Thymus (tissue), 11 donors: ENCODE measurements around the gene CDKL1. TPM values are rescaled to one million over a fixed set of nuclear protein-coding genes. Genes with fewer than 3 reads are reported as not detected.

Experiments used
- DNase-seq, 9 donors: peaks; one replicate each; pipeline ENCODE4 v3.0.0-alpha.2; 2013; ENCODE audit warnings: low spot score in 9 of 9, low read depth in 6 of 9, missing footprints in 1 of 9
- H3K27ac ChIP-seq, 2 donors: one replicate each; pipeline ENCODE4 v1.5.1; 2013; ENCODE audit warnings: control low read depth in 1 of 2, low read depth in 1 of 2, low read length in 1 of 2, mild to moderate bottlenecking in 1 of 2, moderate library complexity in 1 of 2
- H3K27me3 ChIP-seq, 2 donors: one replicate each; pipeline ENCODE4 v1.5.1; 2013; ENCODE audit warnings: low read length in 1 of 2; ENCODE audit not compliant: control insufficient read depth in 2 of 2, insufficient read depth in 1 of 2
- H3K36me3 ChIP-seq, 2 donors: one replicate each; pipeline ENCODE4 v1.5.1; 2013; ENCODE audit warnings: low read length in 1 of 2, mild to moderate bottlenecking in 1 of 2, moderate library complexity in 1 of 2; ENCODE audit not compliant: control insufficient read depth in 2 of 2, insufficient read depth in 2 of 2
- H3K4me1 ChIP-seq, 2 donors: one replicate each; pipeline ENCODE4 v1.5.1; 2013; ENCODE audit warnings: low read length in 2 of 2; ENCODE audit not compliant: control insufficient read depth in 2 of 2, insufficient read depth in 2 of 2
- H3K4me3 ChIP-seq, 2 donors: one replicate each; pipeline ENCODE4 v1.5.1; 2013; ENCODE audit warnings: low read length in 2 of 2, control low read depth in 1 of 2, mild to moderate bottlenecking in 1 of 2
- H3K9me3 ChIP-seq, 2 donors: one replicate each; pipeline ENCODE4 v1.5.1; 2013; ENCODE audit warnings: low read length in 1 of 2, mild to moderate bottlenecking in 1 of 2; ENCODE audit not compliant: control insufficient read depth in 2 of 2, insufficient read depth in 1 of 2
- WGBS: extraction: QIAGEN DNeasy Blood & Tissue Kit; methylation state at CpG from one replicate; pipeline ENCODE4 v1.1.7; 2013; 5-methylcytosine and 5-hydroxymethylcytosine counted together
- polyA plus RNA-seq: library from polyadenylated mRNA; stranded (reverse); fragments of 200-250 nt; gene quantifications from one replicate; pipeline ENCODE4 v1.2.3, GENCODE V29; 2013
- total RNA-seq: library from RNA; stranded (reverse); fragments of 120-200 nt; gene quantifications from one replicate; pipeline ENCODE4 v1.2.4, GENCODE V29; 2013
- donor health status: healthy.

Gene CDKL1
- total and polyA plus RNA-seq, 2 donors = 2.4 to 3.3 TPM

DNA sequence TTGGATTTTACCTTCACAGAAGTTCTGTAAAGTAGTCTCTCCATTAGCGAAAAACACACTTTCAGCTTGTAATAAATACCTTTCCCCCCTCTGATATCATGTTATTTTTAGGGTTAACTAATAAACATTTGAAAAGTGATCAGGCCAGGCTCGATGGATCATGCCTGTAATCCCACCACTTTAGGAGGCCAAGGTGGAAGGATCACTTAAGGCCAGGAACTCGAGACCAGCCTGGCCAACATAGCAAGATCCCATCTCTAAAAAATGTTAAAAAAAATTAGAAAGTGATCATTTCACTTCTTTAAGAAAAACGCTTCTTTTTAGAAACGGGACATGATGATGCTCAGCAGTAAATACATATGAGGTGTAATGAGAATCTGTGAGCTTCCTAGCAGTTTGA lies 2.0 kb downstream of the CDKL1 start:
- Histone ChIP-seq H3K36me3 (no peaks in the 10 kb centered on the region), H3K27ac (no peak overlapping the region), H3K4me3 (no peak overlapping the region), H3K9me3 (no peaks in the 10 kb centered on the region), H3K27me3 (peaks cover 0 to 14% of the 10 kb centered on the region in 2 donors), H3K4me1 (peaks cover 0 to 3% of the 10 kb centered on the region in 2 donors)
- 98% methylated on average over 5 of the region's 5 CpGs for WGBS
- DNase-seq = no peak

DNA sequence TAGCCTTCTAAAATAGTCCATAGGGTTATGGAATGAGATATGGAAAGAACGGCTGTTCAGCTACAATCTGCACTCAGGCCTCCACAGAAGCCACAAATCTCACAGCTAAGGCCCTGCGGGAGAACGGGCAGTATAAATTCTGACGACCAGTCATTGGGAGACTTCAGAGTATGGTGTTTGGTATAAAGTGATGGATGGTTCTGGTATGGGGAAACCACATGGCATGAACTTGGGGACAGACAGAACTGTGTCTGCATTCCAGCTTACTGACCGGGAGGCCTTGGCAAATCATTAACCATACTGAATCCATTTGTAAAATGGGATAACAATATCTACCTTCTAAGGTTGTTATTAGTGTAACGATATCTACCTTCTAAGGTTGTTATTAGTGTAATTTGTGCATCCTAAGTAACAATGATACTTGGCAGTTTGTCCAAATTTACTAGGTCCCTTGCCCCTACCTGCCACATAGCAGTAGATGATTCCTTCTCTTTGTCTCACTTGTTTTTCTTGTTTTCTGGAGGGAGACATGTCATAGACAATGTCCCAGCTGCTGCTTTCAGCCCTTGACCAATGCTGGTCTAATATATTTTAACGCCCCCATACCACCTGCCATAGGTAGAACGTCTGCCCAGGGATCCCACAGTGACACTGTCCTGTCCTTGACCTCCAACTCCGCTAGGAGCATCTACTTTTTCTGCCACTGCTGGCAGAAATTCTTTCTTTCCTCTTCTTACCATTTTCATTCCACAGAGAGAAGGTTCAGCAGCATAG lies 6.8 kb downstream of the CDKL1 start:
- 95% methylated on average over 9 of the region's 9 CpGs for WGBS
- no peaks in the 10 kb centered on the region for H3K27me3 ChIP-seq
- no peaks in the 10 kb centered on the region for H3K9me3 ChIP-seq
- no peaks in the 10 kb centered on the region for H3K4me1 ChIP-seq
- no peak overlapping the region for H3K27ac ChIP-seq
- no peak overlapping the region for H3K4me3 ChIP-seq
- no peaks in the 10 kb centered on the region for H3K36me3 ChIP-seq
- DNase-seq = no peak

DNA sequence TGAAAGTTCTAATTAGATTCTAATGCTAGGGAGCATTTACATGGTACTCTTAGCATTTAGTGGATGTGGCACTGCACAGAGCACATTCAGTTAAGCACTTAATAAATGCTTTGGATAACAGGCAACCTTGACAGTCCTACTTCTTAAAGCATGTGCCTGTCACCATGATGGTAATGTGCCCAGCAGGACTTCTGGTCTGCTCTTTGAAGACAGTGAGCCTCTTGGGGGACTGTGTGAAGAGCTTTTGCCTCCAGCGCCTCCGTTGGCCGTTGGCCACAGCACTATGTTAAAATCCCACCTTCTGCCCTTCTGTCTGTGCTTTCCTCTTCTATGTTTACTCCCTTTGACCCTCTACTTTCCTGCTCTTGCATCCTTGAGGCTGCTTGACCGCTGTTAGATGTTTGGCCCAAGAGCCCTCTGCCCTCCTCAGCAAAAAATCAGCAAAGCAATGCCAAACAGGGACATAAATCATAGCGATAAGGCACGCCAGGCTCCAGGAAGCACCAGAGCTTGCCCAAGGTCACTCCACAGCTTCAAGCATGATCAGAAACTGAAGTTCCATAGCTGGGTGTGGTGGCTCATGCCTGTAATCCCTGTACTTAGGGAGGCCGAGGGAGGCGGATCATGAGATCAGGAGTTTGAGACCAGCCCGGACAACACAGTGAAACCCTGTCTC lies 8.3 kb downstream of the CDKL1 start:
- DNase-seq = no peak
- H3K27ac ChIP-seq = no peak overlapping the region
- 96% methylated on average over 9 of the region's 9 CpGs for WGBS

DNA sequence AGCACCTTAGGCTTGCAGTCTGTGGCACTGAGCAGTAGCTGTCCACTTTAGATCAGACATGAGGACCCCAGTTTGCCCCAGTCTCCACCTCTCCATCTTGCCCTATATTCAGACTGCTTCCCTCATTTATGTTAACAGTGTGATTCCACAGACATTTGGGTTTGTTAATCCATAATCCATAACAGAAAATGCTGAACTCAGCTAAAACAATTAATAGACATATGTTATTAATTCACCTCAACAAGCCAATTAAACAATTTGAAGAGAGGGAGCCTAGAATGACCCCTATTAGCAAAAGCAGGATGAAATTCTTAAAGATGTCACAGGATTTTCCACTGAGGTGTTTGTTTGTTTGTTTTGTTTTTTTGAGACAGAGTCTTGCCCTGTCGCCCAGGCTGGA lies 9.1 kb downstream of the CDKL1 start:
- Histone ChIP-seq H3K9me3 (no peaks in the 10 kb centered on the region), H3K36me3 (no peaks in the 10 kb centered on the region), H3K27me3 (no peaks in the 10 kb centered on the region), H3K27ac (no peak overlapping the region), H3K4me3 (no peak overlapping the region), H3K4me1 (no peaks in the 10 kb centered on the region)
- 100% methylated on average over 1 of the region's 1 CpG for WGBS
- DNase-seq = no peak

More for the DNA sequence above, 8.3 kb downstream of the CDKL1 start:
- H3K27me3 ChIP-seq = no peaks in the 10 kb centered on the region
- H3K4me3 ChIP-seq = no peak overlapping the region
- no peaks in the 10 kb centered on the region for H3K4me1 ChIP-seq
- H3K9me3 ChIP-seq = no peaks in the 10 kb centered on the region
- no peaks in the 10 kb centered on the region for H3K36me3 ChIP-seq

DNA sequence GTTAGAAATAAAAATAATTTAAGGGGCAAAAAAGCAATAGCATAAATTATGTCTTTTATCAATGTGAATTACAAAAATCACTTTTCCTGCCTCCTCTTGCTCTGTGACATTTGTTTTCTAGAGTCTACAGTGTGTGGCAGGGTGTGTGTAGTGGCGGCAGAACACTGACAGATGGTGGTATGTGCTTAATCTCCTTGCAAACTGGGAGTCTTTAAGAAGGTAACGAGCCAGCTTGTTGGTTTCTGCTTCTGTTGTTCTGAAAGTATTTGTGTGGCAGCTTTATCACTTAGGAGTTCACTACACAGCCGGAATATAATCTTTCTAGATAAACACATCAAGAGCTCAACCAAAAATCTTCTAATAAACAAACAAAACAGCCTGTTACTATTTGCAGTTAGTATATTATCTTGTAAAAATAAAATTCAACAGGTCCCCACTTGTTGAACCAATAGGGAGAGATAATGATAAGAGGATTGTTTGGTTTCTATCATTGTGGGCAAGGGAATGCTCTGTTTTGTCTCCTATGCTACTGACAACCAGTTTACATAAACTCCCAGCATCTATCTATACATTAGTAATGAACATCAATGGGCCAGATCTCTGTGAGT lies 13.0 kb downstream of the CDKL1 start:
- no peak overlapping the region for H3K27ac ChIP-seq
- no peaks in the 10 kb centered on the region for H3K9me3 ChIP-seq
- 96% methylated on average over 3 of the region's 3 CpGs for whole genome bisulfite sequencing
- no peak for DNase-seq
- H3K4me3 ChIP-seq = no peak overlapping the region
- no peaks in the 10 kb centered on the region for H3K4me1 ChIP-seq
- no peaks in the 10 kb centered on the region for H3K27me3 ChIP-seq
- no peaks in the 10 kb centered on the region for H3K36me3 ChIP-seq

DNA sequence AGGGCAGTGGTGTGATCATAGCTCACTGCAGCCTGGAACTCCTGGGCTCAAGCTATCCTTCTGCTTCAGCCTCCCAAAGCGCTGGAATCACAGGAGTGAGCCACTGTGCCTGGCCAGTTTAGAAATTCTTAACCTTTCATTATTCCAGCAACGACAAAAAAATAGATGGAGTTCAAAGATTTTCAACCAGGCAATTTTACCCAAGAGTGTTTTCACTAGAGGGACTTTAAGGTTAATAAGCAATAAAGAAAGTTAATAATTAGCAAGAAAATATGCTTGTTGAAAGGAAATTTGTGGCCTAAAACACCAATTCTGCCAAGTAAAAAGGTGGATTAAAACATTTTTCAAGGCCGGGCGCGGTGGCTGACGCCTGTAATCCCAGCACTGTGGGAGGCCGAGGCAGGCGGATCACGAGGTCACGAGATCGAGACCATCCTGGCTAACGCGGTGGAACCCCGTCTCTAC lies 14.8 kb downstream of the CDKL1 start:
- Histone ChIP-seq H3K27ac (no peak overlapping the region), H3K36me3 (no peaks in the 10 kb centered on the region), H3K4me1 (no peaks in the 10 kb centered on the region), H3K9me3 (no peaks in the 10 kb centered on the region), H3K4me3 (no peak overlapping the region), H3K27me3 (no peaks in the 10 kb centered on the region)
- WGBS = 98% methylated on average over 14 of the region's 14 CpGs
- DNase-seq = no peak

DNA sequence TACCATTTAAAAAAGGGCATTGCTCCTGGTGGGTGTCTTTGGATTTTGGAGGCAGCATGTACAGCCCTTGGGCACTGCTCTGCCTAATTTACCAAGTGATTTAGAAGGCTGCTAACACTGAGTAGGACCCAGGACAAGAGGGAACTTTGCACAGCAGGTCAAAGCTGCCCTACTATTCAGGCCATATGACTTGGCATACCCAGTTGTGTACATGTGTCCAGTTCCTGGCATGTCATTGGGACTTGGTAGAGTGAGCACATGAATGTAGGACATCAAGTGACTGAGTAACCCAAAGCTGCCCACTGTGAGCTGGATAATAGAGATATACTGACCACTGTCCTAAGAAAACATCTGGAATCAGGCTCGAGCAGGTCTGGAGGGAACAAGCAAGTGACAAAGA lies 15.7 kb downstream of the CDKL1 start:
- Histone ChIP-seq H3K36me3 (no peaks in the 10 kb centered on the region), H3K4me3 (no peak overlapping the region), H3K27ac (no peak overlapping the region), H3K27me3 (no peaks in the 10 kb centered on the region), H3K4me1 (no peaks in the 10 kb centered on the region), H3K9me3 (no peaks in the 10 kb centered on the region)
- WGBS = 100% methylated on average over 1 of the region's 1 CpG
- no peak for DNase-seq

DNA sequence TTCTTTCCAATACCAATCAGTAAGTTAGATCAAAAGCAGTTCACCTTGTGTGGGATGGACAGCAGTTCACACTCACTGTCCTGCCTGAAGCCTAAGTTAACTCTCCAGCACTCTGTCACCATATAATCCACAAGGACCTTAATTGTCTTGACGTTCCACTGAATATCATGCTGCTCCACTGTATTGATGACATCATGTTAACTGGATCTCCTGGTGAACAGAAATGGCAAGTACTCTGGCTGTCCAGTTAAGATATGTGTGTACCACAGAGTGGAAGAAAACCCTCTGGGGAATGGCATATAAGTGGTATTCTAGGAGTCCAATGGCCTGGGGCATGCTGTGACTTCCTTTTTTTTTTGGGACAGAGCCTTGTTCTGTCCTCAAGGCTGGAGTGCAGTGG lies 16.2 kb downstream of the CDKL1 start:
- Histone ChIP-seq H3K27me3 (no peaks in the 10 kb centered on the region), H3K27ac (no peak overlapping the region), H3K36me3 (no peaks in the 10 kb centered on the region), H3K4me3 (no peak overlapping the region), H3K9me3 (no peaks in the 10 kb centered on the region), H3K4me1 (no peaks in the 10 kb centered on the region)
- 99% methylated on average over 1 of the region's 1 CpG for whole genome bisulfite sequencing
- no peak for DNase-seq

DNA sequence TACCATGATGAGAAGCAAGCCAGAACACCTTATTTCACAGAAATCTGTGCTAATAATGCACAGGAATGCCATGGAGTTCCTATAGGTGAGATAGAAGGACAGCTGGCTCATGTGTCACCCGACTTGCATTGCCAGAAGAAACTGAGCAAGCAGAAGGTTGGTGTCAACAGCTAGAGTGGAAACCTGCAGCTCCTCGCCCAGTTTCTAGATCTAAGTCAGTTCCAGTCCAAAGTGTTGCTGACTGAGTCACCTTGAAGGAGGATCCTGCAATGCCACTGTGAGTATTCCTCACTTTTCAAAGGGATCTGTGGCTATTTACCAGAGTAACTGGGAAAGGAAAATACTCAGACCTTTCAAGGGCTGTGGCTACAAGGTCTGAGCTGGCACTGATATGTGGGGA lies 17.1 kb downstream of the CDKL1 start:
- H3K4me1 ChIP-seq = no peaks in the 10 kb centered on the region
- DNase-seq = no peak
- no peak overlapping the region for H3K27ac ChIP-seq
- no peak overlapping the region for H3K4me3 ChIP-seq
- no peaks in the 10 kb centered on the region for H3K9me3 ChIP-seq
- H3K36me3 ChIP-seq = no peaks in the 10 kb centered on the region
- 97% methylated on average over 2 of the region's 2 CpGs for WGBS
- H3K27me3 ChIP-seq = no peaks in the 10 kb centered on the region
